H1 (cell line): ENCODE data around the gene LRP8. TPM values are rescaled to one million over a fixed set of nuclear protein-coding genes. Genes with fewer than 3 reads are reported as not detected.

Experiments
- ASH2L ChIP-seq: fragments of 200-600, 300-600 bp; sonication (generic); IDR thresholded peaks from one replicate; pipeline ENCODE4 v1.7.1; 2017; ENCODE audit warnings: low read length
- CBX5 ChIP-seq: fragments of 300-800, 300-1000 bp; sonication (generic); IDR thresholded peaks from 2 replicates; pipeline ENCODE4 v1.7.1; 2016; ENCODE audit warnings: antibody characterized with exemption, low read length, low read depth
- CHD7 ChIP-seq: fragments of 300-600 bp; sonication (generic); IDR thresholded peaks from 2 replicates; pipeline ENCODE4 v1.7.1; 2012; ENCODE audit warnings: low read length, moderate library complexity, mild to moderate bottlenecking, inconsistent platforms; ENCODE audit not compliant: insufficient replicate concordance
- GTF2F1 ChIP-seq: IDR thresholded peaks from 2 replicates; pipeline ENCODE4 v1.6.1; 2012; ENCODE audit warnings: low read depth, low read length, improper control_type of control experiment, borderline replicate concordance
- RAD21 ChIP-seq, 2 experiments: IDR thresholded peaks in 1 of 2; conservative IDR thresholded peaks in 1 of 2; 2 replicates each; pipeline ENCODE4 v1.6.1; 2011; ENCODE audit warnings: low read depth in 2 of 2, low read length in 2 of 2, improper control_type of control experiment in 1 of 2, inconsistent platforms in 1 of 2, mild to moderate bottlenecking in 1 of 2, moderate library complexity in 1 of 2
- polyA plus RNA-seq, 7 experiments: library from polyadenylated mRNA; depleted of rRNA in 3 of 7; stranded (reverse) in 5 of 7; unstranded in 2 of 7; fragments of >200 nt in 5 of 7; fragments of 200-250 nt in 2 of 7; gene quantifications; 1 replicate in 5 of 7; 2 replicates in 1 of 7; 4 replicates in 1 of 7; pipeline versions ENCODE4 v1.2.1 to v1.2.3, GENCODE V29; 2011 to 2013; ENCODE audit warnings: missing spikeins in 2 of 7, mixed read lengths in 2 of 7
- total RNA-seq: library from RNA; stranded (reverse); fragmentation: NEBNext Ultra II Directional; extraction: Animal tissue kit (Norgen Biotek cat#: 25700); gene quantifications from 2 replicates; pipeline ENCODE4 v1.2.1, GENCODE V29; 2021

The LRP8 gene
- total and polyA plus RNA-seq, 2 of the 8 experiments (the other 6 are each of a cell fraction or from before 2014, with no cell fraction given): 63.2 to 66.4 TPM

GRCh38 chr1:53274541-53275185 lies 53.2 kb downstream of the LRP8 start (continued):
- TF ChIP-seq CHD7 (no peak), RAD21 (IDR thresholded peaks at IDR 0.05 in 1 of 2, conservative IDR thresholded peaks at IDR 0.05 in 1 of 2; ENCODE audit: low read depth in 2 of 2, low read length in 2 of 2) (no peak), GTF2F1 (no peak), CBX5 (no peak), ASH2L (no peak)
